Astrocyte (in vitro differentiated cells and primary cell): Measurements from ENCODE around the gene TUBA4B. TPM values are rescaled to one million over a fixed set of nuclear protein-coding genes. Genes with fewer than 3 reads are reported as not detected.

Experiments used
- DNase-seq: peaks from one replicate; pipeline ENCODE4 v3.0.0-alpha.2; 2010; ENCODE audit warnings: low read depth
- FAIRE-seq: peaks from 2 replicates; lab custom pipeline; 2011; peaks lifted over from hg19 to GRCh38; lab: Jason Lieb, UNC
- H2AFZ ChIP-seq: 2 replicates; pipeline ENCODE4 v1.6.0; 2012; ENCODE audit warnings: low read depth, low read length, inconsistent platforms
- H3K27ac ChIP-seq: 2 replicates; pipeline ENCODE4 v1.5.1; 2011; ENCODE audit warnings: low read depth, low read length, inconsistent platforms
- H3K27me3 ChIP-seq: 2 replicates; pipeline ENCODE4 v1.6.0; 2011; ENCODE audit warnings: low read length, inconsistent platforms; ENCODE audit not compliant: insufficient read depth
- H3K36me3 ChIP-seq: 2 replicates; pipeline ENCODE4 v1.5.1; 2011; ENCODE audit warnings: low read length, inconsistent platforms; ENCODE audit not compliant: insufficient read depth
- H3K4me1 ChIP-seq: 2 replicates; pipeline ENCODE4 v1.5.1; 2011; ENCODE audit warnings: low read length, inconsistent platforms; ENCODE audit not compliant: insufficient read depth
- H3K4me2 ChIP-seq: 2 replicates; pipeline ENCODE4 v1.6.0; 2012; ENCODE audit warnings: low read length, inconsistent platforms
- H3K4me3 ChIP-seq: 2 replicates; pipeline ENCODE4 v1.5.1; 2011; ENCODE audit warnings: low read depth, mild to moderate bottlenecking, low read length, inconsistent platforms; ENCODE audit not compliant: insufficient read depth
- H3K79me2 ChIP-seq: 2 replicates; pipeline ENCODE4 v1.6.0; 2012; ENCODE audit warnings: mild to moderate bottlenecking, low read length, inconsistent platforms; ENCODE audit not compliant: insufficient read depth
- H3K9ac ChIP-seq: 2 replicates; pipeline ENCODE4 v1.6.0; 2012; ENCODE audit warnings: mild to moderate bottlenecking, low read length, inconsistent platforms
- H3K9me3 ChIP-seq: 2 replicates; pipeline ENCODE4 v1.5.1; 2012; ENCODE audit warnings: low read depth, mild to moderate bottlenecking, low read length, inconsistent platforms; ENCODE audit not compliant: insufficient read depth
- H4K20me1 ChIP-seq: 2 replicates; pipeline ENCODE4 v1.6.0; 2012; ENCODE audit warnings: low read length, inconsistent platforms; ENCODE audit not compliant: insufficient read depth
- H3K27ac Mint-ChIP-seq: one replicate; pipeline ENCODE4 v1.8.0; 2021; ENCODE audit warnings: mild to moderate bottlenecking, mixed read lengths; ENCODE audit not compliant: unreplicated experiment
- H3K27me3 Mint-ChIP-seq: one replicate; pipeline ENCODE4 v1.8.0; 2021; ENCODE audit warnings: low read depth, mixed read lengths; ENCODE audit not compliant: unreplicated experiment
- H3K36me3 Mint-ChIP-seq: one replicate; pipeline ENCODE4 v1.8.0; 2021; ENCODE audit warnings: low read depth, mixed read lengths; ENCODE audit not compliant: unreplicated experiment
- H3K4me1 Mint-ChIP-seq: one replicate; pipeline ENCODE4 v1.8.0; 2021; ENCODE audit warnings: low read depth, mixed read lengths; ENCODE audit not compliant: unreplicated experiment
- H3K4me3 Mint-ChIP-seq: one replicate; pipeline ENCODE4 v1.8.0; 2021; ENCODE audit warnings: mild to moderate bottlenecking, moderate library complexity, mixed read lengths; ENCODE audit not compliant: unreplicated experiment
- H3K9me3 Mint-ChIP-seq: one replicate; pipeline ENCODE4 v1.8.0; 2021; ENCODE audit warnings: mild to moderate bottlenecking, mixed read lengths; ENCODE audit not compliant: unreplicated experiment
- CTCF ChIP-seq: IDR thresholded peaks from 2 replicates; pipeline ENCODE4 v1.5.1; 2011; ENCODE audit warnings: low read depth, mild to moderate bottlenecking, inconsistent platforms, low read length, moderate library complexity; ENCODE audit not compliant: insufficient read depth
- EZH2 ChIP-seq: IDR thresholded peaks from 2 replicates; pipeline ENCODE4 v1.6.1; 2012; ENCODE audit warnings: mild to moderate bottlenecking, low read length, inconsistent platforms; ENCODE audit not compliant: insufficient read depth
- total RNA-seq: library from RNA; stranded (reverse); gene quantifications from 2 replicates; pipeline ENCODE4 v1.2.1, GENCODE V29; 2021

TUBA4B gene
- total RNA-seq, 1 donor from 2014 or later, result not detected

DNA sequence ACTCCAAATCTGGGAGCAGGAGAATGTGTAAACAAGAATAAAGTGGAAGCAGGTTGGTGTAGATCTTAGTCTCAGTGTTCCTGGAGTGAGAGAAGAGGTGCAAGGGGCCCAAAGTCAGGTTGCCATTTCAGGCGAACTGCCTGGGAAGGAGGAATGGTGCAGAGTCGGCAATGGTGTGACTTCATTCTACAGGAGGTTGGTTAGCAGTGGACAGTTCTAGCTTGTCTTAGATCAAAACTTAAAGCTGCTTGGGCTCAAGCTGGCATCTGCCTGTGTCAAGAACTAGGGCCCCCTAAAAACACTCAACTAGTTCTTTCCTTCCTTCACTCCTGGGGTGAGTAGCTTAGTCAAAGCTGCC, 4.2 kb upstream of the TUBA4B start:
- H3K27me3 Mint-ChIP-seq, result no peaks in the 10 kb centered on the region
- peaks cover 5% of the 10 kb centered on the region for H3K36me3 Mint-ChIP-seq
- peaks cover 36% of the 10 kb centered on the region for H3K4me1 Mint-ChIP-seq
- TF ChIP-seq CTCF (no peak), EZH2 (no peak)
- Histone ChIP-seq H3K79me2 (peaks cover 29% of the 10 kb centered on the region), H3K4me2 (peak overlapping the region; percentile 72), H3K9ac (peak overlapping the region; percentile 66), H3K9me3 (no peaks in the 10 kb centered on the region), H3K36me3 (no peaks in the 10 kb centered on the region), H3K4me3 (no peak overlapping the region), H3K27me3 (no peaks in the 10 kb centered on the region), H3K4me1 (peaks cover 52% of the 10 kb centered on the region), H2AFZ (no peak overlapping the region), H4K20me1 (peaks cover 4% of the 10 kb centered on the region), H3K27ac (peak overlapping the region; percentile 68)
- peak overlapping the region; percentile 58 for H3K4me3 Mint-ChIP-seq
- DNase-seq (no peak), FAIRE-seq (no peak)
- peak overlapping the region; percentile 91 for H3K27ac Mint-ChIP-seq
- H3K9me3 Mint-ChIP-seq, result no peaks in the 10 kb centered on the region

- Histone ChIP-seq H3K79me2 (peaks cover 29% of the 10 kb centered on the region), H2AFZ (no peak overlapping the region), H3K27ac (peak overlapping the region; percentile 68), H3K36me3 (no peaks in the 10 kb centered on the region), H3K4me3 (no peak overlapping the region), H3K27me3 (peaks cover 5% of the 10 kb centered on the region), H3K9ac (peak overlapping the region; percentile 66), H3K4me2 (peak overlapping the region; percentile 72), H3K4me1 (peaks cover 57% of the 10 kb centered on the region), H4K20me1 (peaks cover 4% of the 10 kb centered on the region), H3K9me3 (no peaks in the 10 kb centered on the region)
- H3K9me3 Mint-ChIP-seq, result no peaks in the 10 kb centered on the region
- H3K36me3 Mint-ChIP-seq, result peaks cover 5% of the 10 kb centered on the region
- FAIRE-seq (no peak), DNase-seq (peak; percentile 59)
- TF ChIP-seq EZH2 (no peak), CTCF (no peak)
- no peaks in the 10 kb centered on the region for H3K27me3 Mint-ChIP-seq
- peak overlapping the region; percentile 58 for H3K4me3 Mint-ChIP-seq
- H3K4me1 Mint-ChIP-seq, result peaks cover 36% of the 10 kb centered on the region
- peak overlapping the region; percentile 91 for H3K27ac Mint-ChIP-seq
Observed at GRCh38 chr2:219249203-219249980, 3.7 kb upstream of the TUBA4B start.
